Central memory CD8-positive, alpha-beta T cell (primary cell): ENCODE results near the gene AHNAK.

Source experiments
- ATAC-seq: fragments of 150-1000 bp; cut with Tn5 transposase; replicated peaks from 2 replicates; pipeline ENCODE4 v1.10.0; 2022; ENCODE audit warnings: mild to moderate bottlenecking, moderate FRiP score, moderate number of reproducible peaks; ENCODE audit not compliant: poor library complexity, severe bottlenecking; ENCODE audit errors: extremely low read depth
- DNase-seq, 2 donors: peaks; one replicate each; pipeline ENCODE4 v3.0.0; 2021; ENCODE audit warnings: low spot score in 2 of 2
- H3K27ac Mint-ChIP-seq: one replicate; pipeline ENCODE4 v1.8.0; 2022; ENCODE audit warnings: low read depth, mild to moderate bottlenecking, moderate library complexity, mixed read lengths
- H3K27me3 Mint-ChIP-seq: one replicate; pipeline ENCODE4 v1.8.0; 2022; ENCODE audit warnings: mixed read lengths
- H3K36me3 Mint-ChIP-seq: one replicate; pipeline ENCODE4 v1.8.0; 2022; ENCODE audit warnings: mild to moderate bottlenecking, moderate library complexity, mixed read lengths; ENCODE audit not compliant: insufficient read depth
- H3K4me1 Mint-ChIP-seq: one replicate; pipeline ENCODE4 v1.8.0; 2022; ENCODE audit warnings: mixed read lengths
- H3K4me3 Mint-ChIP-seq: one replicate; pipeline ENCODE4 v1.8.0; 2022; ENCODE audit warnings: mild to moderate bottlenecking, moderate library complexity, mixed read lengths
- H3K9me3 Mint-ChIP-seq: one replicate; pipeline ENCODE4 v1.8.0; 2022; ENCODE audit warnings: mixed read lengths

The AHNAK gene

GRCh38 chr11:62431171-62431901, 115.3 kb downstream of the AHNAK start:
- no peaks in the 10 kb centered on the region for H3K9me3 Mint-ChIP-seq
- peaks cover 15% of the 10 kb centered on the region for H3K4me1 Mint-ChIP-seq
- no peak overlapping the region for H3K27ac Mint-ChIP-seq
- ATAC-seq = no peak
- H3K36me3 Mint-ChIP-seq = peaks cover 4% of the 10 kb centered on the region
- H3K4me3 Mint-ChIP-seq = no peak overlapping the region
- no peaks in the 10 kb centered on the region for H3K27me3 Mint-ChIP-seq
- no peak for DNase-seq

GRCh38 chr11:62430425-62430824, 116.2 kb downstream of the AHNAK start:
- H3K27me3 Mint-ChIP-seq = no peaks in the 10 kb centered on the region
- H3K9me3 Mint-ChIP-seq = no peaks in the 10 kb centered on the region
- no peak overlapping the region for H3K4me3 Mint-ChIP-seq
- H3K4me1 Mint-ChIP-seq = peaks cover 15% of the 10 kb centered on the region
- no peak for DNase-seq
- H3K36me3 Mint-ChIP-seq = peaks cover 4% of the 10 kb centered on the region
- H3K27ac Mint-ChIP-seq = no peak overlapping the region
- ATAC-seq = no peak

- Mint-ChIP-seq H3K4me3 (no peak overlapping the region), H3K9me3 (no peaks in the 10 kb centered on the region), H3K27ac (no peak overlapping the region), H3K4me1 (peaks cover 15% of the 10 kb centered on the region), H3K27me3 (no peaks in the 10 kb centered on the region), H3K36me3 (peaks cover 4% of the 10 kb centered on the region)
- ATAC-seq (no peak), DNase-seq (no peak)
Observed at GRCh38 chr11:62428871-62429560, 117.6 kb downstream of the AHNAK start.

GRCh38 chr11:62427630-62428233, 118.9 kb downstream of the AHNAK start:
- peak; percentile 33 for ATAC-seq
- Mint-ChIP-seq H3K36me3 (peaks cover 6% of the 10 kb centered on the region), H3K9me3 (no peaks in the 10 kb centered on the region), H3K27ac (peak overlapping the region; percentile 70), H3K27me3 (no peaks in the 10 kb centered on the region), H3K4me1 (peaks cover 15% of the 10 kb centered on the region), H3K4me3 (no peak overlapping the region)
- DNase-seq = no peak

- H3K27ac Mint-ChIP-seq = no peak overlapping the region
- ATAC-seq = no peak
- H3K9me3 Mint-ChIP-seq = no peaks in the 10 kb centered on the region
- H3K4me1 Mint-ChIP-seq = no peaks in the 10 kb centered on the region
- no peak for DNase-seq
- H3K4me3 Mint-ChIP-seq = no peak overlapping the region
- no peaks in the 10 kb centered on the region for H3K27me3 Mint-ChIP-seq
- peaks cover 3% of the 10 kb centered on the region for H3K36me3 Mint-ChIP-seq
Observed at GRCh38 chr11:62423012-62423411, 123.6 kb downstream of the AHNAK start.

GRCh38 chr11:62421996-62422395, 124.6 kb downstream of the AHNAK start:
- DNase-seq = no peak
- H3K4me1 Mint-ChIP-seq = no peaks in the 10 kb centered on the region
- peaks cover 3% of the 10 kb centered on the region for H3K36me3 Mint-ChIP-seq
- H3K9me3 Mint-ChIP-seq = no peaks in the 10 kb centered on the region
- ATAC-seq = no peak
- H3K27me3 Mint-ChIP-seq = no peaks in the 10 kb centered on the region
- H3K27ac Mint-ChIP-seq = no peak overlapping the region
- no peak overlapping the region for H3K4me3 Mint-ChIP-seq

GRCh38 chr11:62420882-62421281, 125.7 kb downstream of the AHNAK start:
- DNase-seq (no peak), ATAC-seq (no peak)
- H3K4me1 Mint-ChIP-seq = no peaks in the 10 kb centered on the region
- no peaks in the 10 kb centered on the region for H3K27me3 Mint-ChIP-seq
- peaks cover 1% of the 10 kb centered on the region for H3K36me3 Mint-ChIP-seq
- H3K27ac Mint-ChIP-seq = no peak overlapping the region
- H3K4me3 Mint-ChIP-seq = no peak overlapping the region
- no peaks in the 10 kb centered on the region for H3K9me3 Mint-ChIP-seq

GRCh38 chr11:62419943-62420342, 126.7 kb downstream of the AHNAK start:
- Mint-ChIP-seq H3K4me1 (no peaks in the 10 kb centered on the region), H3K27me3 (no peaks in the 10 kb centered on the region), H3K27ac (no peak overlapping the region), H3K36me3 (peaks cover 4% of the 10 kb centered on the region), H3K4me3 (no peak overlapping the region), H3K9me3 (no peaks in the 10 kb centered on the region)
- ATAC-seq (no peak), DNase-seq (no peak)

- DNase-seq (no peak), ATAC-seq (no peak)
- Mint-ChIP-seq H3K27ac (no peak overlapping the region), H3K4me1 (no peaks in the 10 kb centered on the region), H3K9me3 (no peaks in the 10 kb centered on the region), H3K27me3 (no peaks in the 10 kb centered on the region), H3K4me3 (no peak overlapping the region), H3K36me3 (peaks cover 4% of the 10 kb centered on the region)
Observed at GRCh38 chr11:62419314-62419929, 127.2 kb downstream of the AHNAK start.

- H3K4me3 Mint-ChIP-seq = no peak within 1 kb of the TSS
- peaks cover 4% of the 10 kb centered on the region for H3K36me3 Mint-ChIP-seq
- ATAC-seq = no peak
- H3K9me3 Mint-ChIP-seq = no peaks in the 10 kb centered on the region
- H3K4me1 Mint-ChIP-seq = no peaks in the 10 kb centered on the region
- H3K27me3 Mint-ChIP-seq = no peaks in the 10 kb centered on the region
- H3K27ac Mint-ChIP-seq = no peak within 1 kb of the TSS
- DNase-seq = no peak
Observed at GRCh38 chr11:62418733-62419132, 127.9 kb downstream of the AHNAK start, which contains the start of gene SCGB1A1. Gene SCGB1A1, plus strand, starts transcription at chr11:62419033. Its CDS starts 63 bp downstream, at chr11:62419096.

GRCh38 chr11:62418136-62418535, 128.5 kb downstream of the AHNAK start:
- ATAC-seq (no peak), DNase-seq (no peak)
- Mint-ChIP-seq H3K27me3 (no peaks in the 10 kb centered on the region), H3K4me3 (no peak overlapping the region), H3K27ac (no peak overlapping the region), H3K36me3 (peaks cover 2% of the 10 kb centered on the region), H3K4me1 (no peaks in the 10 kb centered on the region), H3K9me3 (no peaks in the 10 kb centered on the region)

- no peaks in the 10 kb centered on the region for H3K4me1 Mint-ChIP-seq
- H3K36me3 Mint-ChIP-seq = peaks cover 2% of the 10 kb centered on the region
- H3K9me3 Mint-ChIP-seq = no peaks in the 10 kb centered on the region
- DNase-seq (no peak), ATAC-seq (no peak)
- H3K27me3 Mint-ChIP-seq = no peaks in the 10 kb centered on the region
- no peak overlapping the region for H3K4me3 Mint-ChIP-seq
- no peak overlapping the region for H3K27ac Mint-ChIP-seq
Observed at GRCh38 chr11:62416596-62416995, 130.0 kb downstream of the AHNAK start.
